Stimulated activated naive B cell treated with anti-CD40 and anti-IgM and Interleukin-4, amounts not matched to agents 10 μg/mL and 1 μg/mL and 100 μg/mL, for 72 hours (primary cell): ENCODE measurements around the gene XCL2.
"Not testable (repeated sequence)": the region's sequence is repeated elsewhere in the genome, so short reads cannot be mapped to it uniquely, and the experiment has no call there.

Experiments
- ATAC-seq, 2 donors: fragments of 150-1000 bp; cut with Tn5 transposase; replicated peaks; 2 replicates each; pipeline ENCODE4 v1.10.0; 2021; ENCODE audit warnings: moderate library complexity in 1 of 2
- DNase-seq: peaks from one replicate; pipeline ENCODE4 v3.0.0; 2021
- H3K27ac Mint-ChIP-seq: one replicate; pipeline ENCODE4 v1.8.0; 2022; ENCODE audit warnings: mild to moderate bottlenecking, mixed read lengths
- H3K27me3 Mint-ChIP-seq, 2 donors: one replicate each; pipeline ENCODE4 v1.8.0; 2022; ENCODE audit warnings: mixed read lengths in 2 of 2
- H3K36me3 Mint-ChIP-seq, 2 donors: one replicate each; pipeline ENCODE4 v1.8.0; 2022; ENCODE audit warnings: mixed read lengths in 2 of 2, mild to moderate bottlenecking in 1 of 2
- H3K4me1 Mint-ChIP-seq, 2 donors: one replicate each; pipeline ENCODE4 v1.8.0; 2022; ENCODE audit warnings: mixed read lengths in 2 of 2, mild to moderate bottlenecking in 1 of 2
- H3K4me3 Mint-ChIP-seq, 2 donors: one replicate each; pipeline ENCODE4 v1.8.0; 2022; ENCODE audit warnings: mild to moderate bottlenecking in 2 of 2, mixed read lengths in 2 of 2, moderate library complexity in 1 of 2
- H3K9me3 Mint-ChIP-seq, 2 donors: one replicate each; pipeline ENCODE4 v1.8.0; 2022; ENCODE audit warnings: mixed read lengths in 2 of 2, mild to moderate bottlenecking in 1 of 2

The XCL2 gene, protein sequence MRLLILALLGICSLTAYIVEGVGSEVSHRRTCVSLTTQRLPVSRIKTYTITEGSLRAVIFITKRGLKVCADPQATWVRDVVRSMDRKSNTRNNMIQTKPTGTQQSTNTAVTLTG

DNA sequence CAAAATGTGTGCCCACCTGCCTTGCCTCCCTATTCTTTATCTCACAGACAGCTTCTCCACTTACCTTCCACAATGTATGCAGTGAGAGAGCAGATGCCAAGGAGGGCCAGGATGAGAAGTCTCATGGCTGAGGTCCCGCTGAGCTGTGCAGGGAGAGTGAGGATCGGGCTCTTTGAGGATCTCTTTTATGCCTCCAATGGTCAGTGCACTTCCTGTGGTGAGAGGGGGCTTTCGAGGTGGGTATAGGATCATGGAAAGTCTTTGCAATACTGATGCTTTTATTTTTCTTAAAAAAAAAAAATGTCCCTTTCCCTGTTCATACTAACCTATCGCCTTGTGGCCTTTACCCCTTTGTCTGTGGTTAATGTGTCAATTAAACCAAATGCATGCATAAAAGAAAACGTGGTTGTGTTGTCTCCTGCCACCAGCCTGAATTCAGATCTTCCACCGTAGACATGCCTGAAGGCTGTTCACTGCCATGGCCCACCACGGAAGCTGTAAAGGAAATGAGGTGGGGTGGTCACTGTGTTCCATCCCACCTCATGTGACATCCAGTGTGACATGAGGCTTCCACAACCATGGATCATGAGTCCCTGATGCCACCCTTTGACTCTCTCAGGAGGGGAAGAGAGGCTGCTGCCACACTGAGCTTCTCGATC lies at the start of gene XCL2:
Gene XCL2, minus strand, starts transcription at position 158 of the 659 bp plus-strand sequence. Its CDS starts 33 bp downstream, at position 125.
- H3K27ac Mint-ChIP-seq, H3K9me3 Mint-ChIP-seq, H3K4me1 Mint-ChIP-seq, H3K36me3 Mint-ChIP-seq, DNase-seq, H3K27me3 Mint-ChIP-seq: not testable (repeated sequence)
- H3K4me3 Mint-ChIP-seq = peak within 1 kb of the TSS; percentile 9 to 36
- ATAC-seq = peak in 1 of 2 donors; percentile 56

DNA sequence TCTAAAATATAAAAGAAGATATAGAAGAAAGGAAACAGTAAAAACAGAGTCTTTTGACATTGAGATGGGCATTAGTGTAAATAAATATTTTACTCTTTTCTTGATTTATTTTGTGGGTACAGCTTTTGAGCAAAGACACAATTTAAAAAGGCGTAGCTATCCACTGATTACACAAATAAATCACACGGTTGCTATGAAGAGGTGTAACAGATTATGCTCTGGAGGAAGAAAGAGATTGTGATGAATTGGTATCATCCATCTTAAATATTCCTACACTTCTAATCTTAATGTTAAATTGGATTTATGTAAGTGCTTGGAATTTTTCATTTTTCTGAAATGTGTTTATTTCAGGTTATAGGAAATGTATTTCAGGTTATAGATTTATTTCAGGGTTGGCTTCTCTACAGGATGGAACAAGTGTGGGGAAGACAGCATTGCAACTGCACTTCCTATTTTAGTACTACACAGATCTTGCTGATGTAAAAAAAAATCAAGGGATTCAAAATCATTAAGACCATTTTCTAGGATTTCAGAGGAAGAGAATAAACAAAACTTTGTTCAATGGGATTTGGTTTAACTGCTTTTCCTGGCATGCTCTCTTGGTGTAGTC lies 47.9 kb upstream of the XCL2 start:
- DNase-seq (no peak), ATAC-seq (no peak)
- Mint-ChIP-seq H3K4me3 (no peak overlapping the region), H3K27ac (no peak overlapping the region), H3K4me1 (no peaks in the 10 kb centered on the region), H3K36me3 (no peaks in the 10 kb centered on the region), H3K27me3 (no peaks in the 10 kb centered on the region), H3K9me3 (peaks cover 4 to 5% of the 10 kb centered on the region in 2 donors)

GRCh38 chr1:168591066-168591465 lies 47.3 kb upstream of the XCL2 start:
- H3K27me3 Mint-ChIP-seq = no peaks in the 10 kb centered on the region

DNA sequence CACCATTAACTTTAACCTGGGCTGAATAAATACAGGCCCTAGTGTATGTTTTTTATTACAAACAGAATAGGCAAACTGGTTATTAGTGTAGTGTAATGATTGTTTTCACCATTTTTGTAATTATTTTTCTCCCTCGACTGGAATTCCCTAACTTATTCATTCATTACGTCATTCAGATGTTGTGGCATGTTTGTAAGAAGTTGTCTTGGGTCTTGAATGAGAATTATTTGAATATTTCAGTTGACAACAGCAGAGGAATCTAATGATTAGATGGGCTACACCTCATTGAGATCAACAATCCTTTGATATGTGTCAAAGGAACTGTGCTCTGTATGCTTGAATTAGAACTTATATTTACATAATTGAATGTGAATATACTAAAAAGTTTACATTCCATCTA lies 45.4 kb upstream of the XCL2 start:
- no peaks in the 10 kb centered on the region for H3K36me3 Mint-ChIP-seq
- peaks cover 7 to 10% of the 10 kb centered on the region in 2 donors for H3K4me1 Mint-ChIP-seq
- no peak overlapping the region for H3K4me3 Mint-ChIP-seq
- H3K9me3 Mint-ChIP-seq = peaks cover 2 to 4% of the 10 kb centered on the region in 2 donors
- H3K27me3 Mint-ChIP-seq = peaks cover 0 to 6% of the 10 kb centered on the region in 2 donors
- ATAC-seq (no peak), DNase-seq (no peak)
- H3K27ac Mint-ChIP-seq = no peak overlapping the region

More at GRCh38 chr1:168591066-168591465, 47.3 kb upstream of the XCL2 start:
- no peak overlapping the region for H3K27ac Mint-ChIP-seq
- no peak for ATAC-seq
- DNase-seq = no peak
- no peaks in the 10 kb centered on the region for H3K4me1 Mint-ChIP-seq
- H3K36me3 Mint-ChIP-seq = no peaks in the 10 kb centered on the region
- peaks cover 4 to 5% of the 10 kb centered on the region in 2 donors for H3K9me3 Mint-ChIP-seq
- H3K4me3 Mint-ChIP-seq = no peak overlapping the region

GRCh38 chr1:168585937-168586336 lies 42.1 kb upstream of the XCL2 start:
- H3K4me1 Mint-ChIP-seq = peaks cover 8 to 10% of the 10 kb centered on the region in 2 donors
- DNase-seq = no peak
- peaks cover 2 to 4% of the 10 kb centered on the region in 2 donors for H3K9me3 Mint-ChIP-seq
- H3K27ac Mint-ChIP-seq = no peak overlapping the region
- H3K36me3 Mint-ChIP-seq = no peaks in the 10 kb centered on the region
- H3K4me3 Mint-ChIP-seq = no peak overlapping the region
- H3K27me3 Mint-ChIP-seq = peaks cover 0 to 7% of the 10 kb centered on the region in 2 donors
- ATAC-seq = peak in 1 of 2 donors; percentile 48

- peak in 1 of 2 donors; percentile 45 for ATAC-seq
Measured at GRCh38 chr1:168585191-168585590, 41.4 kb upstream of the XCL2 start.

GRCh38 chr1:168583571-168583970 lies 39.8 kb upstream of the XCL2 start:
- H3K4me3 Mint-ChIP-seq = no peak overlapping the region
- DNase-seq (no peak), ATAC-seq (no peak)
- peaks cover 10% of the 10 kb centered on the region in 2 donors for H3K4me1 Mint-ChIP-seq
- peaks cover 0 to 7% of the 10 kb centered on the region in 2 donors for H3K27me3 Mint-ChIP-seq
- H3K27ac Mint-ChIP-seq = no peak overlapping the region
- peaks cover 2 to 4% of the 10 kb centered on the region in 2 donors for H3K9me3 Mint-ChIP-seq
- no peaks in the 10 kb centered on the region for H3K36me3 Mint-ChIP-seq

More at GRCh38 chr1:168585191-168585590, 41.4 kb upstream of the XCL2 start:
- Mint-ChIP-seq H3K4me3 (no peak overlapping the region), H3K9me3 (peaks cover 2 to 4% of the 10 kb centered on the region in 2 donors), H3K27ac (no peak overlapping the region), H3K27me3 (peaks cover 0 to 7% of the 10 kb centered on the region in 2 donors), H3K4me1 (peaks cover 8 to 10% of the 10 kb centered on the region in 2 donors), H3K36me3 (no peaks in the 10 kb centered on the region)
- no peak for DNase-seq

DNA sequence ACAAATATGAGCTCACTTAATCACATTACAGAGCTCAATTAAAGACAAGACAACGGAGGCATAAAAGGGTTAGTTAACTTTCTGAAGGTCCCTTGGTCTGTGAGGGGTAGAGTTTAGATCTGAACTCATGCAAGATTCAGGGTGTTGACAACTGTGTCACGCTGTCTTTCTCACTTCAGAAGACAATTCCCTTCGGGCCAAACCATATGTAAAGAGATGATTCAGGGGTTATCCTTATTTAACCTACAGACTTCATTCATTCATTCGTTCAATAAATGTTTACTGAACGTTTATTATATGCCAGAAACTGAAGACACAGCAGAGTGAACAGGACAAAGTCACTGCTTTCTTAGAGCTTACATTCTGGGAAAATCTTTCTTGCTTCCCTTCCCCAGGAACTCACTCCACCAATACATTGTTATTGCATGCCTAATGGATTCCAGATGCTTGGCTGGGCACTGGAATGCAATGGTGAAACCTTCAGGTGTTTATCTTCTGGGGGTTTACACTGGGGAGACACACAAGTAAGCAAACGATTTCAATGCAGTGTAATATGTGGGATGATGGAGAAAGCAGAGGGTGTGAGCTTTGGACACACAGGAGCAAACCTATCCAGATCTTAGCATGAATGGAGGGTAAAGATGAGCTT lies 39.0 kb upstream of the XCL2 start:
- DNase-seq = no peak
- Mint-ChIP-seq H3K4me3 (no peak overlapping the region), H3K36me3 (no peaks in the 10 kb centered on the region), H3K4me1 (peaks cover 10% of the 10 kb centered on the region in 2 donors), H3K27ac (no peak overlapping the region), H3K9me3 (peaks cover 2 to 4% of the 10 kb centered on the region in 2 donors), H3K27me3 (peaks cover 0 to 7% of the 10 kb centered on the region in 2 donors)
- ATAC-seq = no peak

DNA sequence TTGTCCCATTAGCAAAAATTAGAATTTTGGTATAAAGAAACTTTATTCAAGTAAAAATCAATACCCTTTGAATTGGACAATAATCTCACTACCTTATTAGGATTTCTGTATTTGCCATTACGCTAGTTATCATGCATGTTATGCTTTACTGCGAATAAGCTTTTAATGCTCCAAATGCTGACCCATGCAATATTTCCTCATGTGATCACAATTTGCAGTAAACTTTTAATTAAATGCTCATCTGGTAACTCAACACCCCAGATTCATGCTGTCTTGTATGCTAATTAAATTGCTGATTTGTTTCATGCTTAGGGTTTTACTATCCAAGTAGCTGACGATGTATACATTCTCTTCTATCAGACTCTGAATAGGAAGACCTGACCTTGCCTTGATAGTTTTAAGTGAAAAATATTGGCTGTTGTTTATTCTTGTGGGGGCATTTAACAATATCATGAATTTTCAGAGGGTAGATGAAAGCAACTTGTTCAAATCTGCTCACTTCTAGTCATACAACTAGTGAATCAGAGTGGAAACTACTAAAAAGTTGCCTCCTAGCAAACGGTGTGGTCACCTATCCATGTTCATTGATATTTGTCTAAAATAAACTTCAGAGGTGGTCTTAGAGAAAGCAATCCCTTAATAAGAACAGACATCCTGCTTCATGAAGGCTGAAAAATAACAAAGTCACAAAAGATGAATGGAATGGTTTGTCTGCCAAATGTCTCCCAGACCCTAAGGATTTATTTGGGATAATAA lies 38.2 kb upstream of the XCL2 start:
- no peak for DNase-seq
- Mint-ChIP-seq H3K36me3 (no peaks in the 10 kb centered on the region), H3K27me3 (peaks cover 0 to 7% of the 10 kb centered on the region in 2 donors), H3K27ac (no peak overlapping the region), H3K4me3 (no peak overlapping the region), H3K9me3 (no peaks in the 10 kb centered on the region), H3K4me1 (peaks cover 10% of the 10 kb centered on the region in 2 donors)
- ATAC-seq = no peak

GRCh38 chr1:168580991-168581390 lies 37.2 kb upstream of the XCL2 start:
- not testable (repeated sequence) for DNase-seq, H3K36me3 Mint-ChIP-seq, H3K27ac Mint-ChIP-seq, H3K4me3 Mint-ChIP-seq, ATAC-seq, H3K9me3 Mint-ChIP-seq, H3K27me3 Mint-ChIP-seq
- peaks cover 13 to 16% of the 10 kb centered on the region in 2 donors for H3K4me1 Mint-ChIP-seq

GRCh38 chr1:168580290-168580689 lies 36.5 kb upstream of the XCL2 start:
- DNase-seq, H3K27ac Mint-ChIP-seq, H3K36me3 Mint-ChIP-seq, H3K27me3 Mint-ChIP-seq, H3K9me3 Mint-ChIP-seq, H3K4me3 Mint-ChIP-seq: not testable (repeated sequence)
- H3K4me1 Mint-ChIP-seq = peaks cover 12 to 13% of the 10 kb centered on the region in 2 donors
- ATAC-seq = peak in 1 of 2 donors; percentile 53

DNA sequence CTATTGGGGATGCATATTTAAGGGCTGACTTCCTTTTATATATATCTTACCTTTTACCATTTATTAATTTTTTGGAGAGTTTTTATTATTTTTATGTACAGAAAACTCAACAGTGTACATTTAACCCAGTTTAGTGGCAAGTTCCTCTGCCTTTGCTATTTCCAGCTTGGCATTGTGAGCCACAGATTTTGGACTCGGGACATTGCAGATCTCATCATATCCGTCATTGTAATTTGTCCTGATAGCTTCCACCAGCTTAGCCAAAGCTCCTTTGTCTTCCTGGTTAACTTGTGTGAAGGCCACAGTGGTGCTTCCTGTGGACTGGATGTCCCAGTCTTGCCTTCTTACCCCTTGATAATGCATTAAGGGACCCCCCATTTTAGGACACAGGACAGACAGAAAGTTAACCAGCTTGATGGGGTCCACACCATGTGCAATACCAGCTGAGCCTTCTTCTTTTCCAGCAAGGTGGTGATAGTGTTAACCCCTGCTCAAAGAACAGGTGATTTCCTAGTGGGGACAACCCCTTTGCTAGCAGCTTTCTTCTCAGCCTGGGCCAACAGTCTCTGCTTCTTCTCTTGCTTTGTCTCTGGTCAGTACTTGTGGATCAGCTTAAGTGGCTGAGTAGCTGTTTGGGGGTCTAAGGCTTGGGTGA lies 34.9 kb upstream of the XCL2 start:
- not testable (repeated sequence) for H3K27me3 Mint-ChIP-seq, H3K9me3 Mint-ChIP-seq, H3K4me1 Mint-ChIP-seq, ATAC-seq, H3K27ac Mint-ChIP-seq, H3K4me3 Mint-ChIP-seq, H3K36me3 Mint-ChIP-seq, DNase-seq

- H3K36me3 Mint-ChIP-seq, H3K4me1 Mint-ChIP-seq, H3K9me3 Mint-ChIP-seq, DNase-seq: not testable (repeated sequence)
- peak within 1 kb of the TSS; percentile 44 to 68 for H3K4me3 Mint-ChIP-seq
- peak; percentile 64 to 79 for ATAC-seq
- peaks cover 0 to 13% of the 10 kb centered on the region in 2 donors for H3K27me3 Mint-ChIP-seq
- peak within 1 kb of the TSS; percentile 85 for H3K27ac Mint-ChIP-seq
Measured at GRCh38 chr1:168576245-168576688, 32.5 kb upstream of the XCL2 start, which contains the start of gene XCL1. XCL1 (plus strand) TSS chr1:168576605; CDS start chr1:168576638, 33 bp downstream.
